LNCAP (cell line): Measurements from ENCODE around the gene SLA2.

Experiments used
- TF ChIP-seq, protein P1 (sequence below): fragments of 450-650 bp; IDR thresholded peaks from 2 replicates; pipeline ENCODE4 v1.5.1; 2017; ENCODE audit warnings: mild to moderate bottlenecking

The SLA2 gene, protein sequence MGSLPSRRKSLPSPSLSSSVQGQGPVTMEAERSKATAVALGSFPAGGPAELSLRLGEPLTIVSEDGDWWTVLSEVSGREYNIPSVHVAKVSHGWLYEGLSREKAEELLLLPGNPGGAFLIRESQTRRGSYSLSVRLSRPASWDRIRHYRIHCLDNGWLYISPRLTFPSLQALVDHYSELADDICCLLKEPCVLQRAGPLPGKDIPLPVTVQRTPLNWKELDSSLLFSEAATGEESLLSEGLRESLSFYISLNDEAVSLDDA

DNA sequence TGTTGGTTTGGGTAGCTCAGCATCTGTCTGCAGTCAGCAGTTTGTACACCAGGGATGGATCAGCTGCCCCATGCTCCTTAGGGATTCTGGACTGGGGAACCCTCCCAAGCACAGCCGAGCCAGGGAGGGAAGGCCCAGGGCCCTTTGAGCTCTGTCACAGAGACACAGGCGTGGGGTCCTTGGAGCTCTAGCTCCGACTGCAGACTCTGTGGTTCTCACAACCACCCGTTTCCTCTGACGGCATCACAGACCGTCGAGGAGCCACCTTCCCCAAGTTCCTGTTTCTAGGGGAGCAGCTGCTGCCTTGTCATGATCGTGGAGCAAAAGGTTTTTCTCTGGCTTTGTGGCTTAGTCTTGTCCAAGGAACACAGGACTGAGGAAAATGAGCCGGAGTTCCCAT is at the start of gene SLA2:
SLA2 (minus strand) TSS at position 199 of the 400 bp plus-strand sequence. CDS start 4,861 bp downstream, outside the sequence.
- TF ChIP-seq, protein P1, sequence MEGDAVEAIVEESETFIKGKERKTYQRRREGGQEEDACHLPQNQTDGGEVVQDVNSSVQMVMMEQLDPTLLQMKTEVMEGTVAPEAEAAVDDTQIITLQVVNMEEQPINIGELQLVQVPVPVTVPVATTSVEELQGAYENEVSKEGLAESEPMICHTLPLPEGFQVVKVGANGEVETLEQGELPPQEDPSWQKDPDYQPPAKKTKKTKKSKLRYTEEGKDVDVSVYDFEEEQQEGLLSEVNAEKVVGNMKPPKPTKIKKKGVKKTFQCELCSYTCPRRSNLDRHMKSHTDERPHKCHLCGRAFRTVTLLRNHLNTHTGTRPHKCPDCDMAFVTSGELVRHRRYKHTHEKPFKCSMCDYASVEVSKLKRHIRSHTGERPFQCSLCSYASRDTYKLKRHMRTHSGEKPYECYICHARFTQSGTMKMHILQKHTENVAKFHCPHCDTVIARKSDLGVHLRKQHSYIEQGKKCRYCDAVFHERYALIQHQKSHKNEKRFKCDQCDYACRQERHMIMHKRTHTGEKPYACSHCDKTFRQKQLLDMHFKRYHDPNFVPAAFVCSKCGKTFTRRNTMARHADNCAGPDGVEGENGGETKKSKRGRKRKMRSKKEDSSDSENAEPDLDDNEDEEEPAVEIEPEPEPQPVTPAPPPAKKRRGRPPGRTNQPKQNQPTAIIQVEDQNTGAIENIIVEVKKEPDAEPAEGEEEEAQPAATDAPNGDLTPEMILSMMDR = no peak

DNA sequence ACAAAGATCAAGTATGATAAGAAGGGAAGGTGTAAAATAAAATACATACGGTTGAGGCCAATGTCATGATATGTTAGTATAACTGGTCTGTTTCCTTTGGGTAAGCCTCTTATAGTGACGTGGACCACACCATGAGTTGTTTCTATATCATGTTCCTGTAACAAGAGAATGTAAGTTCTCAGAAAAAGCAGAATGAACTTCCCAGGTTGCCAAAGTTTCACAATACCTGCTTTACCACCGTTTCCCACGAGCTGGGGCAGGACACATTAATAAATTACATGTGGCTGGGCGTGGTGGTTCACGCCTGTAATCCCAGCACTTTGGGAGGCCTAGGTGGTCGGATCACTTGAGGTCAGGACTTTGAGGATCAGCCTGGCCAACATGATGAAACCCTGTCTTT is 42.6 kb upstream of the SLA2 start:
- TF ChIP-seq, protein P1 = no peak

DNA sequence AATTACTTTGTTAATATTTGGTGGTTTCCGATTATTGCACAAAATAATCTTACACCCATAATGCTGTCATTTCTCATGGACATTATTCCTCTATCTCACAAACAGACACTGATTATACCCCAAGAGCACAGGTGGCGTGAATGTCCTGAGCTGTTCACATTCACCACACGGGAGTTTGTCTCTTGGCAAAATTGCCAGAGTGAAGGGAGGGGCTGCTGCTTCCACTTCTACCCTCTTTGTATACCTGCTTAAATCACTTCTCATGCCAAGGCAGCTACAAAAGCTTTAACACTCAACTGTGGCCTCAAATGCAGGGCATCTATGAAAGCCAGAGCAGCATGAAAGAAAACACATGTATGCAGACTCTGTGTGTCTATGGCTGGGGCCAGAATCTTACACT is 41.9 kb upstream of the SLA2 start:
- TF ChIP-seq, protein P1 = no peak

DNA sequence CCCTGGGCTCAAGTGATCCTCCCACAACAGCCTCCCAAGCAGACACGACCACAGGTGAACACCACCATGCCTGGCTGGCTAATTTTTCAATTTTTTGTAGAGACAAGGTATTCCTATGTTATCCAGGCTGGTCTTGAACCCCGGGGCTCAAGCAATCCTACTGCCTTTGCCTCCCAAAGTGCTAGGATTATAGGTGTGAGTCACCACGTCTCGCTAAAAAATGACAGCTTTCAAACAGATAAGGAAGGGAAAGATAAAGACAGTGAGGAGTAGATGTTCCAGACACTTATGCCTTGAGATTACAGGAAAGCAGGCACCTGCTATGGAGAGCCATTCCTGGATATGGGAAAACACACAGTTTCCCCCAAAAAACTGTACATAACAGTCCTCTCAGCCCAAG is 40.9 kb upstream of the SLA2 start:
- TF ChIP-seq, protein P1 = no peak

DNA sequence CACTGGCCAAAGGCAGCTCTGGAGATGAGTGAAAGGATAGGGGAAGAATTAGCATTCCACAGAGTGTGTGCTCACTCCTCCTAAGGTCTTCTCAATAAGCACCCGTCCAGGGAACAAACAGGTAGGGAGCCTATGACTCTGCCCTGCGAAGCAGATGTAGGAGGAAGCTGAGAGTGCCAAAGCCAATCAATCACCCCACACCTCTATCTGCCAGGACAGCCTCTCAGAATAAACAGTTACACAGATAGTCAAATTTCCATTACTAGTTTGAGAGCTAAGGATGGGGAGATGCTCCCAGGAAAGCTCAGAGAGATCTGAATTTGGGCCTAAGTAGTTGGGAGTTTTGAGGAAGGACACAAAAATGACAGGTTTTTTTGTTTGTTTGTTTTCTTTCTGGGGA is 40.5 kb upstream of the SLA2 start:
- TF ChIP-seq, protein P1 = no peak

DNA sequence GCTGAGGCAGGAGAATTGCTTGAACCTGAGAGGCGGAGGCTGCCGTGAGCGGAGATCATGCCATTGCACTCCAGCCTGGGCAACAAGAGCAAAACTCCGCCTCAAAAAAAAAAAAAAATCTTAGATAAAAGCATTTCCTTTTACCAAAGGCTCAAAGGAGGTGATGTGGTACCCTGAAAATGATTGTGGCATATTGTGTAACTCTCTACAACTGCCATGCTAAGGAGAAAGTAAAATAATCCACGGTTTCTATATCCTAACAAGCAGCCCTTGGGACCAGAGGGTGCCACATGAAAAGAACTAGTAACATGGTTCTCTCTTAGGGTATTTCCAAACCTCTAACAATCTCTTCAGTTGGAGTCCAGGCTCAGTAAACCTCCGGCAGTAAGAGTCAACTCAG is 38.8 kb upstream of the SLA2 start:
- TF ChIP-seq, protein P1 = no peak

DNA sequence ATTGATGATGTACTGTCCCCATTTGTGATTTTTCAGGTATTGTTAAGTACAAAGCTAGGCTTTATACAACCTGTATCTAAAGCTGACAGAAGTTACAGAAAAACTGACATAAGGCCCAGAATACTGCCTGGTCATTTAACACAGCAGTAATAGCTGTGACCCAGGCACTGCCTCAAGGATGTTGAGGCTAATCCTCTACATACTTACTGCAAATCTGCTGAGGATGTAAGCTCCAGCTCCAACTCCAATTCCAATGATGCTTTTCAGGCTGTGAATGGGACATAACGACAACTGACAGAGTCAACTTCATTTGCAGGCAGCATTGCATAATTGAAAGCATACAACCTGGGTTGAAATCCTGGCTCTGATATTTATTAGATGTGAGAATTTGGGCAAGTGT is 36.3 kb upstream of the SLA2 start:
- TF ChIP-seq, protein P1 = no peak

DNA sequence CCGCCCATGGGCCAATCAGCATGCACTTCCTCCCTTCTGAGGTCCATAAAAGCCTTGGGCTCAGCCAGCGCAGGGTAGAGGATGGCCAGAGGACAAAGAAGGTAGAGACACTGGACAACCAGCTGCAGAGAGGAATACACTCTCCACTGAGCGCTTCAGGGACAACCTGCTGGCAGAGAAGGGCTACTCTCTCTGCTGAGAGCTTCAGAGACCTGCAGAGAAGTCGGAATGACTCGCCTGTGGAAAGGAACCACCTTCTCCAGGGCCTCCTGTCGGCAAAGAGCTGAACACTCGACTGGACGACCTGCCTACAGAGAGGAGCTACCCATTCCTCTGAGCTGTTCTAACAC is 31.4 kb upstream of the SLA2 start:
- TF ChIP-seq, protein P1 = no peak
